HG02798 (cell line): Measurements from ENCODE around the gene TRPV6.

Experiments used
- ATAC-seq: cut with Tn5 transposase; IDR thresholded peaks from one replicate; pipeline ENCODE4 v1.9.1; 2021; ENCODE audit warnings: mild to moderate bottlenecking; ENCODE audit not compliant: unreplicated experiment, poor library complexity

TRPV6 gene

GRCh38 chr7:142871260-142872105 lies 14.1 kb downstream of the TRPV6 start:
- no peak for ATAC-seq

GRCh38 chr7:142870566-142871259 lies 14.8 kb downstream of the TRPV6 start:
- no peak for ATAC-seq

GRCh38 chr7:142870147-142870559 lies 15.4 kb downstream of the TRPV6 start:
- ATAC-seq, result no peak

- ATAC-seq, result no peak
Measured at GRCh38 chr7:142869434-142869833, 16.1 kb downstream of the TRPV6 start.

- no peak for ATAC-seq
Measured at GRCh38 chr7:142868986-142869415, 16.5 kb downstream of the TRPV6 start.

GRCh38 chr7:142868188-142868985 lies 17.2 kb downstream of the TRPV6 start:
- ATAC-seq, result no peak

GRCh38 chr7:142867398-142868187 lies 18.0 kb downstream of the TRPV6 start:
- ATAC-seq, result no peak

GRCh38 chr7:142867097-142867378 lies 18.5 kb downstream of the TRPV6 start:
- no peak for ATAC-seq

- ATAC-seq, result no peak
Measured at GRCh38 chr7:142866361-142867096, 19.0 kb downstream of the TRPV6 start.

- ATAC-seq, result no peak
Measured at GRCh38 chr7:142865766-142866165, 19.8 kb downstream of the TRPV6 start.

- no peak for ATAC-seq
Measured at GRCh38 chr7:142864980-142865747, 20.4 kb downstream of the TRPV6 start.

- no peak for ATAC-seq
Measured at GRCh38 chr7:142863891-142864685, 21.5 kb downstream of the TRPV6 start.

- no peak for ATAC-seq
Measured at GRCh38 chr7:142862786-142863400, 22.7 kb downstream of the TRPV6 start.

GRCh38 chr7:142862351-142862750 lies 23.2 kb downstream of the TRPV6 start:
- ATAC-seq, result no peak

GRCh38 chr7:142860968-142861367 lies 24.6 kb downstream of the TRPV6 start:
- no peak for ATAC-seq

GRCh38 chr7:142859829-142860228 lies 25.7 kb downstream of the TRPV6 start:
- no peak for ATAC-seq

GRCh38 chr7:142859411-142859810 lies 26.1 kb downstream of the TRPV6 start:
- ATAC-seq, result no peak

- ATAC-seq, result no peak
Measured at GRCh38 chr7:142857625-142858024, 27.9 kb downstream of the TRPV6 start.
